ENCODE measurements around the gene DNM3.

The DNM3 gene

DNA sequence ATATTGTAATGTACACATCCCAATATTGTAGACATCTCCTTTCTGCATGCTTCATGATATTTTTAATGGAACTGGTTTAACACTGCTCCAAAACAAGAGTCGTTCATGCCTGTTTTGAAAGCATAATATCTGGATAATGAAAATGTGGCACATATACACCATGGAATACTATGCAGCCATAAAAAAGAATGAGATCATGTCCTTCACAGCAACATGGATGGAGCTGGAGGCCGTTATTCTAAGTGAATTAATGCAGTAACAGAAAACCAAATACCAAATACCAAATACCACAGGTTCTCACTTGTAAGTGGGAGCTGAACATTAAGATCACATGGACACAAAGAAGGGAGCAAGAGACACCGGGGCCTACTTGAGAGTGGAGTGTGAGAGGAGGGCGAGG is 487.0 kb downstream of the DNM3 start:
- FAIRE-seq: no peak
- no peak for DNase-seq (ENCODE audit: extremely low spot score, insufficient read length, low read depth)

DNA sequence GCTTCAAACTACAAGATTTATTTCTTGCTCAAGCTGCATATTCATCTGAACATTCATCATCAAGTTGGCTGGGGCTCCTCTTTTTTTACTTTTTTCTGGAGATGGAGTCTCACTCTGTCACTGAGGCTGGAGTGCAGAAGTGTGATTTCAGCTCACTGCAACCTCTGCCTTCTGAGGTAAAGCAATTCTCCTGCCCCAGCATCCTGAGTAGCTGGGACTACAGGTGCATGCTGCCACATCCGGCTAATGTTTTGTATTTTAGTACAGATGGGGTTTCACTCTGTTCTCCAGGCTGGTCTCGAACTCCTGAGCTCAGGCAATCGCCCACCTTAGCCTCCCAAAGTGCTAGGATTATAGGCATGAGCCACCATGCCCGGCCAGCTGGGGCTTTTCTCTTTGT is 490.9 kb downstream of the DNM3 start:
- FAIRE-seq (no peak), DNase-seq (ENCODE audit: extremely low spot score, insufficient read length, low read depth) (no peak)

DNA sequence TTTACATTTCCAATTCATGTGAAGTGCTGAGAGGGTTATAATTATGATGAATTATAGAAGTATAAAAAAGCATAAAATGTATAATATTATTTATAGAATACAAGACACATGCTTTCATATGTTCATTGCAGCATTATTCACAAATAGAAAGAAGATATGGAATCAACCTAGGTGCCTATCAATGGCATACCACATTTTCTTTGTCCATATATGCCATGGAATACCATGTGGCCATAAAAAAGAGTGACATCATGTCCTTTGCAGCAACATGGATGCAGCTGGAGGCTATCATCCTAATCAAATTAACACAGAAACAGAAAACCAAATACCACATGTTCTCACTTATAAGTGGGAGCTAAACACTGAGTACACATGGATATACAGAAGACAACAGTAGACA is 494.1 kb downstream of the DNM3 start:
- DNase-seq (ENCODE audit: extremely low spot score, insufficient read length, low read depth) (no peak), FAIRE-seq (no peak)

DNA sequence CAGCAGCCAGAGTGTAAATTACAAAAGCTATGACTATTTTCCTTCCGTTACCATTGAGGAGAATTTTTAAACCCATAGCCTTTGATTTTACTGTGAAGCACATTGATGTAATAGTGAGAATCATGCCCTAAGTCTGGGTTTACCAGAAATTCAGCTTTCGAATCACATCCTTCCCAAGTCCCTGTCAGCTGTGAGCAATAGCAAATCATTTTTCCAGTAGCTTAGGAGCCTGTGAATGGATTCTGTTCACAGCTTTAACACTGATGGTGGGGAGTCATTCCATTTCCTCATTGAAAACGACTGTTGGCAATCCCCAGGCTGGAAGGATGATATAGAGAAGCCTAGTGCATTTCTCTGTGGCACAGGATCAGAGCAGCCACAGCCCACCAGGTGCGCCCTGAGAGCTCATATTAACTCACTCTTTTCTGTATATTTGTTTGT is 497.0 kb downstream of the DNM3 start:
- FAIRE-seq (peak; percentile 56), DNase-seq (ENCODE audit: extremely low spot score, insufficient read length, low read depth) (no peak)

DNA sequence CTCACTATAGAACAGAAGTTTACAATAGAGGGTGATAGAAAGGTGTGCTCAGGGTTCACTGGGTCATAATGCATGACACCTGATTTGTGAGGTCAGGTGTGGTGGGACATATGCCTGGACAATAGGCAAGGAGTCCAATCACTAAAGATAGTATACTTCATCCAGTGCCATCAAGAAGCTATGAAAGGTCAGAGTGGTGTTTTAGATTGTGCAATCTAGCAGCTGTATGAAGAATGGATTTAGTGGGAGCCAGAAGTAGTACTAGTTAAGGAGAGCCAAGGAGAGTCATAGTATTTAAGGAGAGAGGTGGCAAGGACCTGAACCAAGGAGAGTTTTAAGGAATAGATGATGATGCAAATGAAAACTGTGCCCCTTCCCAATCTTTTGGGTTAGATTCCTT is 498.5 kb downstream of the DNM3 start:
- FAIRE-seq: no peak
- no peak for DNase-seq (ENCODE audit: extremely low spot score, insufficient read length, low read depth)

DNA sequence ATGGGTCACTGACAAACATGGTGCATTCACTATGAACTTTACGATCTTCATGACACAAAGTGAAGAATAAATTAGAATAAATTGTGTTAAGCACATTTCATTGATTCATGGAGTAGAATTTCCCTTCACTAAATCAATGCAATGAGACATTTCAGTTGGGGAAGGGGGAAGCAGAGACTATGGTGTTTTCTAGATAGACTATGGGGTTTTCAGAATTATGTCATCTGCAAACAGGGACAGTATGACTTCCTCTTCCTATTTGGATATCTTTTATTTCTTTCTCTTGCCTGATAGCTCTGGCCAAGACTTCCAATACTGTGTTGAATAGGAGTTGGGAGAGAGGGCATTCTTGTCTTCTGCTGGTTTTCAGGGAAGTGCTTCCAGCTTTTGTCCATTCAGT is 499.2 kb downstream of the DNM3 start:
- peak; percentile 52 for FAIRE-seq

DNA sequence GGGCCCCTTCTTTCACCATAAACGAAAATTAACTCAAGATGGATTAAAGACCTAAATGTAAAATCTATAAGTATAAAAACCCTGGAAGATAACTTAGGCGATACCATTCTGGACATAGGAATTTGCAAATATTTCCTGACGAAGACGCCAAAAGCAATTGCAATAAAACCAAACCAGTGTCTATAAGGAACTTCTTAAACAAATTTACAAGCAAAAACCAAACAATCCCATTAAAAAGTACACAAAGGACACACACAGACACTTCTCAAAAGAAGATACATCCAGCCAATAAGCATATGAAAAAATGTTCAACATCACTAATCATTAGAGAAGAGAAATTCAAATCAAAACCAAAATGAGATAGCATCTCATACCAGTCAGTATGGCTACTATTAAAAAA is 500.4 kb downstream of the DNM3 start:
- DNase-seq (ENCODE audit: extremely low spot score, insufficient read length, low read depth): no peak
- FAIRE-seq: no peak

More for the DNA sequence above, 499.2 kb downstream of the DNM3 start:
- no peak for DNase-seq (ENCODE audit: extremely low spot score, insufficient read length, low read depth)

DNA sequence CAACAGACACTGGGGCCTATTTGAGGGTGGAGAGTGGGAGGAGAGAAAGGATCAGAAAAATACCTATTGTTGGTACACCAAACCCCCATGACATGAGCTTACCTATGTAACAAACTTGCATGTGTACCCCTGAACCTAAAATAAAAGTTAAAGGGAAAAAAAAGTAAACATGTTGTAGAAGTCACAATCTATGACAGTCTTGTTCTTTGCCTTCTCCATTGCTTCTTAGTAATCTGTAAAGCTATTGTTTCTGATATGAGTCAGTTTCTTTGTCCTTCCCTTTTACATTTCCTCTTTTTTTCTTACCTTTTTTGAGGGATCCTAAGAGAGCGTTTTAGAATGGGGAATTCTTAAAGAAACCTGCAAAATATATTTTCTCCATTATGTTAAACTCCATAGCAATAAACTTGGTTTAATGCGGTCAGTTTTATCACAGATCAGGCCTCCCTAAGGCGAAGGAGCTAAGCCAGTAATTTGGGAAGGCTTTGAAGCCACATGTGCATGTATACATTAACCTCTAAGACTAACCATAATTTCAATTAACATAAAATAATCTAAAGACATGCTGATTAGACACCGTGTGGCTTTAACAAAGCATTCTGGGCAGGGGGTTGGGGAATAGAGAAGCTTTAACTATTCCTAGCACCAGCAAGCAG is 501.4 kb downstream of the DNM3 start:
- DNase-seq (ENCODE audit: extremely low spot score, insufficient read length, low read depth) (no peak), FAIRE-seq (peak; percentile 93)

DNA sequence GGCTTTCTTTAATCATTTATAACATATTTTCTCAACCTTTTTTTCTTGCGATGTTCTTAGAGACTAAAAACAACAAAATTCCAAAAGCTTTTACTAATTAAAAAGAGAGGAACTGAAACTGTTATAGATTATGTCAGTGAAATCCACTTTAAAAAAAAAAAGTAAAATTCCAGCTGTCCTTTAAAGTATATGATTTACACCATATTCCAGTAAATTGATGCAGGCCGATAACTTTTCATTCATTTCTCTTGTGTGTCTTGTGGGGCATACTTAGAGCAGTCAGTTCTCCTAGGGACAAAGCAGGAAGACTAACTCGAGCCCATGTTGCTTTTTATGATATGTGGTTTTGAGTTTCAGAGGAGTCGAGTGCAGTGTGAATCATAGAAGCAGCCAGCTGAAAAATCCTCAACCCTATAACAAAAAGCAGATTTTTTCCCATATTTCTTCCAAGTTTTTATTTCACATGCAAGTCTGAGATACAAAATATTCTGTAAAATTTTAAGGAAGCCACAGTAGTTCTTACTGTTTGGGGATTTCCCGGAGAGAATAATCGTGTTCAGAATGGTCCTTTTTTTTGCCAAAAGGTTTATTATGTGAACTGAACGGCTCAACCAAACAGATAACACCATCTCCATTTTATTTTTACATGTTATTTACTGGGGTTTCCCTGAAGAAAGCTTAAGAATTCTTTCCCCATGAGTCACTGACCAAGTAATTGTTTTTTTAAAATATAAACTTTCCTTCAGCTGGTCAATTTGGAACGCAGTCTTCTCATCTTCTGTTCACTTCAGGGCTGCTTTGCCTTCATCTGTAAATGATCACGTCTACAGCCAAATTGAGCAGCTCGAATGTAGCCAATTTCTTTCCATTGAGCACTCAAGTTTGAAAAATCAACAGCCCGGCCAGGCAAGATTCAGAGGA is 502.2 kb downstream of the DNM3 start:
- DNase-seq (ENCODE audit: extremely low spot score, insufficient read length, low read depth) (no peak), FAIRE-seq (peak; percentile 83)

DNA sequence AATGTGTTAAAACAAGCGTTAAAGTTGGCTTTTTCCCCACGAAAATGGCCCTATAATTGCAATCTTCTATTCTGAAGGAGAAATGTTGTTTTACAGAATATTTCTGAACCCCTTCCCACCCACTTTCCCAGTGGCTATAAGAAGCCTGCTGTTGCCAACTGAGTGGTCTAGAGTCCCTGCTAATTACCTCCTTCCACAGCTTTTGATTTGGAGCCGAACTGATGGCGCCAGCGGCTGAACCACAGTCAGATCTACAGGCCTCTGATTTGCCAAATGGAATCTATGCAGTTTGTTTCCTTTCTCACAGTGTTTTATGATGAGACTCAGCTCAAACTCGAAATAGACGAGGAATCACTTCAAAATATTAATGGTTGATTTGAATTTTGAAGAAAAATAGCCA is 503.1 kb downstream of the DNM3 start:
- DNase-seq (ENCODE audit: extremely low spot score, insufficient read length, low read depth) (no peak), FAIRE-seq (no peak)

DNA sequence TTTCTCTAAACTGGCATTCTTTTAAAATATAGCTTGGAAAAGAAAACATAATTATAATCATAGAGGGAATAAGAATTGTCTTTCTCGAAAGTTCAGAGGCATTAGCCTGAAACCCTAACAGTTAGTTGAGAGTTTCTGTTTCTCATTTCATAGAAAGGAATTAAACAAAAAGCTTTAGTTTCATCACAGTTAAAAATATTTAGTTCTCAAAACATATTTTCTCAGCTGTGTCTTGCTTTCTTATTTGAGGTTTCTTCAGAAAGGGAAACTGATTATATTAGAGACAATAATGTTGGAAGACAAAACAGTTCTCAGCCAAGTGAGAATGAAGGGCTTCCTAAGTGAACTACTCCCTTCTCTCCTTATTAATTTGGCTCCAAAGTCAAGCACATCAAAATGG is 503.8 kb downstream of the DNM3 start:
- DNase-seq (ENCODE audit: extremely low spot score, insufficient read length, low read depth): no peak
- peak; percentile 78 for FAIRE-seq

DNA sequence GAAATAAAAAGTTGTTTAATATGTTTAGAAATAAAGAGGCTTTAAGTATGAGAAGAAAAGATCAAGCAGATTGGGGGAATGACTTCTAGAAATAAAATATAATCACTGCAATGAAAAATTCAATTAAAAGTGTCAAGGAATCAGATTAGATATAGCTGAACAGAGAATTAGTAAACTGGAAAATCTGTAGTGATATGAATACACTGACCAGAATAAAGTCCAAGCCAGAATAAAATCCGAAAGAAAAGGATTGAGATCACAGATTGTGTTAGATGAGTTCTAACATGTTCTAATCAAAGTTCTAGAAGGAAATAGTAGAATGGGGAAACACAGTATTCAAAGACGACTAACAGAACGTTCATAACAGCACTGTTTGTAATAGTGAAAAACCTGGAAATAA is 506.1 kb downstream of the DNM3 start:
- FAIRE-seq (no peak), DNase-seq (ENCODE audit: extremely low spot score, insufficient read length, low read depth) (no peak)

DNA sequence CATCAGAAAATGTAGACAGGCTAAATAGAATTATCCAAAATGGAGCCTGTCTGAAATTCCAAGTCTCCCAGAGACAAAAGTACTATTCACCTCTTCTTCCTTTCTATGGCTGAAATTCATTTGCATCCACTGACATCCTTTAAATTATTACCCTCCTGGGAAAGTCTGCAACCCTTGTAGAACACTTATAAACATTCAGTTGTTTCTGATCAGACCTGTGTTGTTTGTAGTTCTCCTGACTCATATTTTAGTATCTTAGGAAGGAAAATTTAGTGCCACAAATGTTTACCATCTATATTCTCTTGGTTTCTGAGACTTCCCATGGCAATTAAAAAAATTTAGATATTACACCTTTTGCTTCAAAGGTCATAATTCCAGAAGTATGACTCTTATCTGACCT is 509.6 kb downstream of the DNM3 start:
- FAIRE-seq: no peak
- DNase-seq (ENCODE audit: extremely low spot score, insufficient read length, low read depth): no peak

DNA sequence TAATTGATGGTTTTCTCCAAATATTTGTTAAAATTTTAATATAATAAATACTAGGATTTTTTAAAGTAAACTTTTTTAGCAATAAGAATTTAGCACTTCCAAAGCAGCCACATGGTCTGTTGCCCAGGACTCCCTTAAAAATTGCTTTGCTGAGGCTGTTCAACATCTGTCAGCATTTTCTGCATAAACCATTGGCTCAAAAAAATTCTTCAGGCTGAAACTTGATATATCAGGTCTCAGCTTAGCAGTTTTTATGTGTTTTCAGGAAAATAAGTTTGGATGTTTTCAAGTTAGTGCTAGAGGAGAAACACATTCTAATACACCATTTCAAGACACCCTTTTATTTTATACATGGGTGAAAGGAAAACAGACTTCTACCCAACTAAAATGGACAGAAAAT is 510.0 kb downstream of the DNM3 start:
- FAIRE-seq (no peak), DNase-seq (ENCODE audit: extremely low spot score, insufficient read length, low read depth) (no peak)

DNA sequence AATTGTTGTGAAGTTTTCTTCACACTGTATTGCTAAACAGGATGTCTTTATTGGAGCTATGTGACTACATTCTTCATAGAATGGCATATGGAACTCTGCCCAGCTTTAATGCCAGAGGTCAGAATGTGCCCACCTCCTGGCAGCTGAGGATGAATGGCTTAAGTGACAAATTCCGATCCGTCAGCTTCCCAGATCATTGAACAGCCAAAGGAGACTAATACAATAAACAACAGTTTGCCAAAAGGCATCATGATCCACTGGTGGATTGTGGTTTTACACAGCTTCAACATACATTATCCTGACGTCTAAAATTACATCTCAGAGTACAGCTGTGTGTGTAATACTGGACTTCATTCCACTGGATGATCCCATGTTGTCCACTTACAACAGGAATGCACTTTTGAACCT is 510.5 kb downstream of the DNM3 start:
- DNase-seq (ENCODE audit: extremely low spot score, insufficient read length, low read depth): no peak
- no peak for FAIRE-seq

DNA sequence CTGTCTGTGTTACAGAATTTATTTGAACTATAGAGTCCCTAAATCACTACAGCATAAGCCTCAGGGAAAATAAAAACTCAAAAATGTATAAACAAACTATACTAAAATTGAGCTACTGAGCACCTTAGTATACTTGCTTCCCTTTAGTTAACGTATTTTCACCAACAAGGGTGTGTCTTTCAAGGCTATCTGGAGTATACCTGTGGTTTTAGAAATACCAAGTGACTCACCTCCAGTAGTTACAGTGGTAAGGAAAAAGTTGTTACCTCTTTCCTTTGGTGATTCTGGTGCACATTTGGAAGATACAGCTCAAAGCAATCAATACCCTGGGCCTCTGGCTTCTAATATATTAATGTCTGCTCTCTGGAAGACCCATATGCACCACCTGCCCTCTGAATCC is 511.1 kb downstream of the DNM3 start:
- no peak for DNase-seq (ENCODE audit: extremely low spot score, insufficient read length, low read depth)
- FAIRE-seq: no peak

DNA sequence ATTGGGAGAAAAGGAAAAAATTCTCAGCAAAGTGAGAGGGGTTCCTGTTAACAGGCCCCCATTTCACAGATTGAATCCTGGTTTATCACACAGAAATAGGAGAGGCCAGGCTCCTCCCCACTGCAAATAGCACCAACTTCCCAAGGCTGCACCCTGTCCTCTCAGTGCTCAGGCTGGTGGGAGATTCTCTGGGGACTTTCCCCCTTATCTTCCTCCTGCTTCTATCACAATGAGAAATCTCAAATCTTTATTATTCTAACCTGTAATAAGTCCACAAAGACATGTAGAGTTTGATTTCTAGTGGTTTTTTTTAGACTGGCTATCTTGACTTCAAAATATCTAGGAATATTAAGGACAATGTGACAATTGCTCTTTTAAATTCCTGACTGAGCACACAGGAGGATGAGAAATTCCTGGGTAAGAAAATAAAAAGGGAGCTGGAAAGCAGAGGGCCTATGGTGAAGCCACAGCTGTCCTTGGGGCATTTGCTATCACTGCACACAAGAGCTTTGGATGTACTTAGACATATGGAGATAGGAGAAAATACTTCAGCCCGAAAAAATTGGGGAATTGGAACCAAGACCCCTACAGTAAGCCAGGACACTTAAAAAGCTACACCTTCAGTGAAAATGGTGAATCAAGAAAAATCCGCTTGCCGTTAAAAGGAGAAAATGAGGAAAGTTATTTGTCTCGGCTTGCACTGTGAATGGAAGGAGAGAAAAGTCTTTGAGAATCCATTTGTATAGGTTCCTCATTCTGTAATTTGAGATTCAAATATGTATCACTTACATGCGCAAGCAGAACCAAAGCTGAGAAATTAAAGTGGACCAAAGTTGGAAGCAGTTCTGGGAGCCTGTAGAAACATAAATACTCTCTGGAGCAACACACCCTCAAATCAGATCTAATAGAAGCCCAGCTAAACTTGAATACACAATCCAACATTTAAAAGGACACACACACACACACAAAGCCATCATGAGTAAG is 513.3 kb downstream of the DNM3 start:
- FAIRE-seq (no peak), DNase-seq (ENCODE audit: extremely low spot score, insufficient read length, low read depth) (no peak)

DNA sequence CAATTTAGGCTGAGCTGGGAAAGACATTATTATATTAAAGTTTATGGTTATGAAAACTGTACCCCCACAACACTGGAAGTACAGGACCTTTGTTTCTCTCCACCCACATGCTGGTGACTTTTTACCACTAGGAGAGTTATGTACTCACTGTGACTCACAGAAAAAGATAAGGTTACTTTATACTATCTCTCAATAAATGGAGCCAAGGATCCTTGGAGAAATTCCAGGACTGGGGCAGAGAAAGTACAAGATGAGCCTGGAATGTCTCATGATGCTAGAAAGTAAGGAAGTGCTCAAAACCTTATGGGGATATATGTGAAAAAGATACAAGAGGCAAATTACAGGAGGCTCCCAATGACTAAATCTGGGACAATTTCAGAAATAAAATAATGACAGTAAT is 515.3 kb downstream of the DNM3 start:
- no peak for DNase-seq (ENCODE audit: extremely low spot score, insufficient read length, low read depth)
- peak; percentile 33 for FAIRE-seq

DNA sequence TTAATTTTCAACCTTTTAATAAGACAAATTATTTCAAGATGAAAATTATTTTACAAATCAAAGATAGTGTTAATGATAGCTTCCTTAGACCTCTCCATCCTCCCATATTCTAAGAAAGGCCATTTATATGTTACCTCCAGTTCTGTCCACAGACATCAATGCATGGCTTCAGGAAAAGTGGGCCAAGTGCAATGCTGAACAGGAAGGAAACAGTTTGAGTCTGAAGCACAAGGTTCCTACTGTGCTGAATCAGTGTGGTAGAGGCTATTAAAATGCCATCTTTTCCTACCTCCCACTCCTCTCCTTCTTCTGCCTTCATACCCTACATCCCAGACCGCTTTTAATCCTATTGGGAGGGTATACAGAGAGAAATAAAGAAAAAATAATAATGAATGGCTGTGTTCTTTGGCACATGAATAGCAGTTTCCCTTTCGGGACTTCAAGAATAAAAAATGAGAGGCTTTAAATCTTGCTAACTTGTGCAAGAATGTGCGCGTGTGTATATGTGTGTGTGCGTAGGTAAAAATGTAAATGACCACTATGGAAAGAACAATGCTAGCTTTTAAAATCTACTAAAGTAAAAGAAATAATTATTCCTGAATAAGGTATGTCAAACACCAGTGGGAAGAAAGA is 516.6 kb downstream of the DNM3 start:
- FAIRE-seq: peak; percentile 56
- DNase-seq (ENCODE audit: extremely low spot score, insufficient read length, low read depth): no peak

DNA sequence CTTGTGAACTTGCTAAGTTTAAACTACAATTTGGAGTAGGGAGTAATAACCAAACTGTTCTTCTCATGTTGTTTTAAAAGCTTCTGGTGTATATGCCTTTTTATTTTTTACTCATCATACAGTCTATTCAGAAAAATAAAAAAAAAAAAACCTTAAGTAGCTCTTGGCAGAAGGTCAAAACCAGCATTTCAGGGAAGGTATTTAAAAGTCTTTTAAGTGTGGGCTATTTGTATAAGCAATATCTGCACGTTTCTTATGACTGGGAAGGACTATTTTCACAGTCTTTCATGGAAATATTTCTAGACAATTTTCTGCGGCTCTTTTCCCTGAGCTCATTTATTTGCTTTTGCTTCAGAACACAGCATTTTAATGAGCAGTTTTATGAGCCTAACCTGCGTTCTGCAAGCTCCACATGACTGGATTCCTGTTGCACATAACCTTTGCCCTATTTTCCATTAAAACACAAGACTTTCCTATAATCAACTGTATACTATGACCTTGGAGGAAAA is 518.2 kb downstream of the DNM3 start:
- FAIRE-seq (no peak), DNase-seq (ENCODE audit: extremely low spot score, insufficient read length, low read depth) (no peak)

Data from GM18507 (cell line).